ENCODE data around the gene PCSK2.

Gene PCSK2

GRCh38 chr20:17225851-17226409, 910 bp upstream of the PCSK2 start:
- no peak for TF ChIP-seq CTCF (IDR thresholded peaks at IDR 0.05; ENCODE audit: low read depth, low read length, missing control alignments)
- H3K4me3 ChIP-seq (replicated peaks; ENCODE audit: low read depth, low read length) = peak overlapping the region; percentile 11
- no peak for DNase-seq (ENCODE audit: extremely low read depth, low read depth)

- no peak overlapping the region for H3K4me3 ChIP-seq (replicated peaks; ENCODE audit: low read depth, low read length)
- no peak for DNase-seq (ENCODE audit: extremely low read depth, low read depth)
- no peak for TF ChIP-seq CTCF (IDR thresholded peaks at IDR 0.05; ENCODE audit: low read depth, low read length, missing control alignments)
These were observed 357 bp downstream of the PCSK2 start for GRCh38 chr20:17227219-17227575.

- DNase-seq (ENCODE audit: extremely low read depth, low read depth) = no peak
These were observed 1.1 kb downstream of the PCSK2 start for GRCh38 chr20:17227669-17228623.

GRCh38 chr20:17228624-17229061, 1.8 kb downstream of the PCSK2 start:
- TF ChIP-seq CTCF (IDR thresholded peaks at IDR 0.05; ENCODE audit: low read depth, low read length, missing control alignments) = no peak
- no peak overlapping the region for H3K4me3 ChIP-seq (replicated peaks; ENCODE audit: low read depth, low read length)
- no peak for DNase-seq (ENCODE audit: extremely low read depth, low read depth)

More at GRCh38 chr20:17227669-17228623, 1.1 kb downstream of the PCSK2 start:
- H3K4me3 ChIP-seq (replicated peaks; ENCODE audit: low read depth, low read length) = no peak overlapping the region
- no peak for TF ChIP-seq CTCF (IDR thresholded peaks at IDR 0.05; ENCODE audit: low read depth, low read length, missing control alignments)

- no peak for DNase-seq (ENCODE audit: extremely low read depth, low read depth)
- TF ChIP-seq CTCF (IDR thresholded peaks at IDR 0.05; ENCODE audit: low read depth, low read length, missing control alignments) = no peak
- H3K4me3 ChIP-seq (replicated peaks; ENCODE audit: low read depth, low read length) = no peak overlapping the region
These were observed 2.4 kb downstream of the PCSK2 start for GRCh38 chr20:17229256-17229655.

GRCh38 chr20:17233626-17234025, 6.8 kb downstream of the PCSK2 start:
- H3K4me3 ChIP-seq (replicated peaks; ENCODE audit: low read depth, low read length) = no peak overlapping the region
- DNase-seq (ENCODE audit: extremely low read depth, low read depth) = no peak
- TF ChIP-seq CTCF (IDR thresholded peaks at IDR 0.05; ENCODE audit: low read depth, low read length, missing control alignments) = no peak

All from HFF-Myc (cell line).